HG03066 (cell line): ENCODE results near the gene PARP4.
"Not testable (repeated sequence)": the region's sequence is repeated elsewhere in the genome, so short reads cannot be mapped to it uniquely, and the experiment has no call there.

ENCODE experiments used
- ATAC-seq: cut with Tn5 transposase; IDR thresholded peaks from one replicate; pipeline ENCODE4 v1.9.1; 2021; ENCODE audit warnings: low read depth; ENCODE audit not compliant: unreplicated experiment

Gene PARP4

DNA sequence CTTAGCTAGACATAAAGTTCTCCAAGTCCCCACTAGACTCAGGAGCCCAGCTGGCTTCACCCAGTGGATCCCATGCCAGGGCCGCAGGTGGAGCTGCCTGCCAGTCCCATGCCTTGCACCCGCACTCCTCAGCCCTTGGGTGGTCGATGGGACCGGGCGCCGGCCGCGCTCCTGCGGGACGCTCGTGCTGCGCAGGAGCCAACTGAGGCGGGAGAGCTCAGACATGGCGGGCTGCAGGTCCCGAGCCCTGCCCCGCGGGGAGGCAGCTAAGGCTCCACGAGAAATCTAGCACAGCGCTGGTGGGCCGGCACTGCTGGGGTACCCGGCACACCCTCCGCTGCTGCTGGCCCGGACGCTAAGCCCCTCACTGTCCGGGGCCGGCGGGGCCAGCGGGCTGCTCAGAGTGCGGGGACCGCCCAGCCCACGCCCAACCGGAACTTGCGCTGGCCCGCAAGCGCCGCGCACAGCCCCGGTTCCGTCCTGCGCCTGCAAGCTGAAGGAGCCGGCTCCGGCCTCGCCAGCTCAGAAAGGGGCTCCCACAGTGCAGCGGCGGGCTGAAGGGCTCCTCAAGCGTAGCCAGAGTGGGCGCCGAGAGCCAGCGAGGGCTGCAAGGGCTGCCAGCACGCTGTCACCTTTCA, 5.8 kb downstream of the PARP4 start:
- no peak for ATAC-seq

DNA sequence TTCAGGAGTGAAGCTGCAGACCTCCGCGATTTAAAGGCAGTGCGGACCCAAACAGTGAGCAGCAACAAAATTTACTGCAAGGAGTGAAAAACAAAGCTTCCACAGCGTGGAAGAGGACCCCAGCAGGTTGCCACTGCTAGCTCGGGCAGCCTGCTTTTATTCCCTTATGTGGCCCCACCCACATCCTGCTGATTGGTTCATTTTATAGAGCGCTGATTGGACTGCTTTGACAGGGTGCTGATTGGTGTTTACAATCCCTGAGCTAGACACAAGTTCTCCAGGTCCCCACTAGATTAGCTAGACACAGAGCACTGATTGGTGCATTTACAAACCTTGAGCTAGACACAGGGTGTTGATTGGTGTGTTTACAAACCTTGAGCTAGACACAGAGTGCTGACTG, 6.3 kb downstream of the PARP4 start:
- ATAC-seq, result not testable (repeated sequence)

DNA sequence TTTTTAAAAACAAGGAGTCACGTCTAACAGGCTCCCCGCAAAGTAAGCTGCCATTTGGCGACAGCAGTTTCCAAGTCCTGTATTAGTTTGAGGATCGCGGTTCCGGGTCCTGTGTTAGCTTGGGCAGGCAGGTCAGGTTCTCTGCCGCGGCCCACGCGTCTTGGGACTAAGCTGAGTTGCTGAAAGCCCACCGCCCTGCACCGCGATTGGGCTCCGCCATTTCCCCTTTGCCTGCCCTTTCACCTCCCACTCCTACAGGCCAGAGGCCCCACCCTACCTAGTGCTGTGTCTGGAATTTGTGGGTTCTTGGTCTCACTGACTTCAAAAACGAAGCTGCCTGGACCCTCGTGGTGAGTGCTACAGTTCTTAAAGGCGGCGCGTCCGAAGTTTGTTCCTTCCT, 6.8 kb downstream of the PARP4 start:
- no peak for ATAC-seq

DNA sequence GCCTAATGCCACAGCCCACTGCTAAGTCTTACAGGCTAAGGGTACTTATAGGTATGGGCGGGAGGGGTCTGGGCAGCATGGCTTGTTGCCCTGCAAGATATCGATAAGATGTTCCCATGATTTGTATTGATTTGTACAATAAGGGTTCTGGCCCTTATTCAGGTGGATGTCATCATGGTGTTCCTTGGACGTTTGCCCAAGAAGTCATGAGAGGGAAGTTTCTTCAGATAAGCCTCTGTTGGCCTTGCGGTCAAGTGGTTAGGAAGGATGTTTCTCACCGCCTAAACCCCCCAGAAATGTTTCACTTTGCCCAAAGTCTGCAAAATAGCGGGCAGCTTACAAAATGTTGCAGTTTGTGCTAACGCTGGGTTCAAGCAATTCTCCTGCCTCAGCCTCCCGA, 7.3 kb downstream of the PARP4 start:
- ATAC-seq, result no peak

DNA sequence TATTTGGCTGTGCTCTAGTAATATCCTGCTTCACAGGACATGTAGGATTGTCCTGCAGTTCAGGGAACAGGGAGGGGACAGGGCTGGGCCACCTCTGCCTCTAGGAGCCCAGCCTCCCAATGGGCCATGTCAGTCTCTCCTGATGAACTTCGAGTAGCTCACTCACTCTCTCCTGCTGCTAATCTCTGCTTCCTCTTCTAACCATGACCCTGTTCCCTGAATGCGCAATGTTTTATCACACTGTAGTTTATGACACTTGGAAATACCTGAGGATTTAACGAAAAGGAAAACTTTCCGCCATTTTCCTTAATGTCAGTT, 9.2 kb downstream of the PARP4 start:
- no peak for ATAC-seq

DNA sequence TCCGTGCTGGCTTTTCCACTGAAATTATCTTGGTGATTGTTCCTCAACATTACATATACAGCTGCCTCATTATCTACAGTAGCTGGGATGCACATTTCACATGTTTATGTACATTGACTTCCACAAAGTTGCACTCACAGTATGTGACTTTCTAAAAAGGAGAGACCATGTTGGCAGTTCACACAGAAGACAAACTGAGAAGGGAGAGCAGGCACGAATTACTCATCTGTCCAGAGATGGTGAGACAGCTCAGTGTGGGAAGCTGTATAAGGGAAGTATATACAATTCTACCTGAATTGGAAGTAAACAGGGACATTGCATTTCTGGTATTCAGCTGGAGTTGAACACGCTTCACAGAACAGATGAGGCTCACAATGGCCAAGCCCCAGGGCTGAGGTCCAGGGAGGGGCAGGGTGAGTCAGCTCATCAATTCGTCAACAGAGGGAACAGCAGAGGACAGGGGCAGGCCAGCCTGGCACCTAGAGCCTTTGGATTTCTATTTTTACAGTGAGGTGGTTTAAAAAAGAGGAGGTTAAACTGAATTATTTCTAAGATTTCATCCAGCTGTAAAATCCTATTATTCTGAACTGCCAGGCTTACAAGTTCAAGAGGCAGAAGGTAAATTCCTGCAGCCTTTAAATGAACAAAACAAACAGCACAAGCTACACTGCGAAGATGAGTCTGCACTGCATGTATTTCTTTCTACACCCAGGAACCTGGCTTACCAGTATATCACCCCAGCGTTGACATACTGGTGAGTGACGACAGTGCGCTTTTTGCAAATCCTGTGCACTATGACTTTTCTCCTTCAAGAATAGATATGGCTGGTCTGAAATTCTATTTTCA, 9.8 kb downstream of the PARP4 start:
- ATAC-seq, result no peak

DNA sequence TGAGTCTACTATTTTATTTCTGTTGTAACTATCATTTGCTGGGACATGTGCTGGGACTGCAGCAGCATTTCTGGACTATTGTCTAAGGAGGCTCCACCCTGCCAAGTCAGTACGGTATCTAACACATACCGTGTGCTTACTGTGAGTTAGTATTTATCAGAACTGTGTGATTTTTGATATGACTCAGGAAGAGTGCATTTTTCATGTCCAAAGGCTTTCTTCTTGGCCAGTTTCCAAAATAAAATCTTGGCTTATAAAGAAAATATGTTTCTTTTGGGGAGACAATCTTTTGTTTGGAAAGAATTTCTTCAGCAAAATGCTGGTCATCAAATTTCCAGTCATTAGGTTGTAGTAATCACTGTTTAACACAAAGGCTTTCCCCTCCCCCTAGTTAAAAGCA, 11.6 kb downstream of the PARP4 start:
- ATAC-seq, result no peak

DNA sequence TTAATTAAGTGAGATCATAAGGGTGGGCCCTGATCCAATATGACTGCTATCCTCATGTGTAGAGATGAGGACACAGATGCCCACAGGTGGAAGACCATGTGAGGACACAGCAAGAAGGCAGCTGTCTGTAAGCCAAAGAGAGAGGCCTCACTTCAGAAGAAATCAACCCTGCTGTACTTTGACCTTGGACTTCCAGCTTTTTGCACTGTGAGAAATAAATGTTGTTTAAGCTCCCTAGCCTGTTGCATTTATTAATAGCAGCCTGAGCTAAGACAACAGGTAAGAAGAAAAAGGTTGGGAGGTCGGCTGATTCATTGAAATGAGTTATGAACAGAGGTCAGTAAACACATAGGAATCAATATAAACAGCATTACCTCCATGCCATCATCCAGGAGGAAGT, 14.8 kb downstream of the PARP4 start:
- no peak for ATAC-seq

DNA sequence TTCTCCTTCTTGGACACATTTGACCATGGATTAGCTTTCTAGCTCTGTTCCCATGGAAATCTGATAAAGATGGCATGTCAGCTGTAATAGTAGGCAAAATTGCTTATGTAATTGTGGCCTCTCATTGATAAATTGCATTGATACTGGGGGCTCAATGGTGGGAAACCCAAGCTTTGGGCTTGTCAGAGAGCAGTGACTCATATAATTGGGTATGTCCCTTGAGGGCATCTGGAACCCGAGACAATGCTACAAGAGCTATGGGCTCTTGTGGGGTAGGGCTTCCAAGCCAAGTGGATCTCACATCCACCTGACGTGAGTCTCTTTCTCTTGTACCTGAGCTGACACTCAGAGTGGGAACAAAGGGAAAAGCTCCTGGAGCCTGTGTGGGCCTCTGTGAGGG, 16.3 kb downstream of the PARP4 start:
- not testable (repeated sequence) for ATAC-seq

DNA sequence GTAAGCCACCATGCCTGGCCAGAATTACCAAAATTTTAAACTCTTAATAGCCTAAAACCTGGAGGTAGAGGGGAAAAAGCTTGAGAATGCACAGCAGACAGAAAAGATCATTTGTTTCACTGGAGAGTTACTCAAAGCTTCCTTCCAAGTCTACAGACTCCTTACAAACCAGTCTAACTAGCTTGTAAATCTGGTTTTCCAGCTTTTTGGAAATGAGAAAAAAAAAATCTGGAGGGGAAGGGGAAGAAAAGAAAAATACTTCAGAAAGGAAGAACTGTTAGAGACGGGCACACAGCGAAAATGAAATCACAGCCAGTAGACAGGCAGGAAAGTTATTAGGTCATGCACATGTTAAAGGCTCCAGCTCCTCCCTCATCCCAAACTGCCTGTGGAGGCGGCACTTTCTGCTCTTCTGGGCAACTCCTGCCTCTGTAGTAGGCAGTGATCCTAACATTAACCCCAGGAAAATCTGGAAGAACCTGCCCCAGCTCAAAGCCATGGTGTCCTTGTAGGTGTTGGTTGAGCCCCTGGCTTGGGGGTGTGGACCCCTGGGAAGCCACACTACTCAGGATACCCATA, 17.3 kb downstream of the PARP4 start:
- ATAC-seq, result no peak

DNA sequence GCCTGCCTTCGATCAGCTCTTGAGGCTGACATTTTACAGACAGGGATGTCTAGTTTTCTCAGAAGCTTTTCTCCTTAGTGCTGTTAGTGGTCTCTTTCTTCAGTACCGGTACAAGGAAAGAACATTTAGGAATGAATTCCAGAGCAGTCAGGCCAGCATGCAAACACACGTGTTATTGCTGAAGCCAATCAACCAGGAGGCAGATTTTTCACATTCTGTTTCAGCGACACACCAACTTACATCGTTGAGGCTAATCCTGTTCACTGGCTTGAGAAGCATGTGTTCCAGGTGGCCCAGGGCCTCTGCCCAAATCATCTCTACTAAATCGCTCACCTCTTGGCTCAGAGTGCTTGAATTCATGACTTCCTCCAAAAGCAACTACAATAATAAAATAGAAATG, 19.2 kb downstream of the PARP4 start:
- ATAC-seq, result no peak

DNA sequence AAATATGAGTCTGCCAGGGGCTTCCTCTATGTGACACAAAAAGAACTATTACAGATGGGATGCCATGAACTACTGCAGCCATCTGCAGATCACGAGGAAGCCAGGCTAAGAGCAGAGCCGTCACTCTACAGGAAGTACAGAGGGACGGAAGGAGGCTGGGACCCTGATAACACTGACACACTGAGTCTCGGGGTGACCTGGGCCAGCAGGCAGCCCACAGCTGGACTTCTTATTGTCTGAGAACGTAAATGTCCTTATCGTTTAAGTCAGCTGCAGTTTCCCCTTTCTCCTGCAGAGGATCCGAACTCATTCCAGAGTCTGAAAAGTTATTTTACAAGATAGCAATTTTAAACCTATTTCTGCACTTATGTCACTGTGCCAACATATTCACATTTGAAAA, 20.7 kb downstream of the PARP4 start:
- ATAC-seq, result no peak

DNA sequence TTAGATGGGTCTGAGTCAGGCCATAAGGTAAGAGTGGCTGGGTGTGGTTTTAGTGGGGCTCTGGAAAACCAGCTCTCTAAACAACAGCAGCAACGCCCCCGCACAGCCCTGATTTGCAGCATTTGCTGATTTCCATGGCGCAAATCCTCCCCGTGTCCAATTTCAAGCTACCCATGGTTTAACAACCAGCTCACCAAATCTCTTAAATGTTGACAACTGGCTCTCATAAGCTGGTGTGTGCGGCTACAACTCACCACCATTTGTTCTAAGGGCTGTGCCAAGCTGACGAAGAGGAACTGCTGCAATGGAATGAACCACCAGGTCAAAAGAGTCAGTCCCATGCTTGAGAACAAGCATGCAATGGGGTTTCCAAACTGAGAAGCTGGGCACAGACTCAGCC, 22.9 kb downstream of the PARP4 start:
- no peak for ATAC-seq

DNA sequence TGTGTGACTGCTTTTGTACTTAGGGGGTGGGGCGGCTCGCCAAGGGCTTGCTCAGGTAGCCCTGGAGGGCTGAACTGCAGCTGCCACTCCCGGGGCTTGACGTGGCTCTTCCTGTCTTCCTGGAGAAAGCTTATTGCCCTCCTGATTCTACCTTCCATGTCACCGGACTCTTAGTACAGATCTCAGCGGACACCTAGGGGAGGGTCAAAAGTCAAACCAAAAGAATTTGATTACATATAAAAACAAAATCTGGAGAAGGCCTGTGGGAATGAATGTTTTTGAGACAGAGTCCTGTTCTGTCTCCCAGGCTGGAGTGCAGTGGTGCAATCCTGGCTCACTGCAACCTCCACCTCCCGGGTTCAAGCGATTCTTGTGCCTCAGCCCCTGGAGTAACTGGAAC, 24.5 kb downstream of the PARP4 start:
- ATAC-seq, result not testable (repeated sequence)

DNA sequence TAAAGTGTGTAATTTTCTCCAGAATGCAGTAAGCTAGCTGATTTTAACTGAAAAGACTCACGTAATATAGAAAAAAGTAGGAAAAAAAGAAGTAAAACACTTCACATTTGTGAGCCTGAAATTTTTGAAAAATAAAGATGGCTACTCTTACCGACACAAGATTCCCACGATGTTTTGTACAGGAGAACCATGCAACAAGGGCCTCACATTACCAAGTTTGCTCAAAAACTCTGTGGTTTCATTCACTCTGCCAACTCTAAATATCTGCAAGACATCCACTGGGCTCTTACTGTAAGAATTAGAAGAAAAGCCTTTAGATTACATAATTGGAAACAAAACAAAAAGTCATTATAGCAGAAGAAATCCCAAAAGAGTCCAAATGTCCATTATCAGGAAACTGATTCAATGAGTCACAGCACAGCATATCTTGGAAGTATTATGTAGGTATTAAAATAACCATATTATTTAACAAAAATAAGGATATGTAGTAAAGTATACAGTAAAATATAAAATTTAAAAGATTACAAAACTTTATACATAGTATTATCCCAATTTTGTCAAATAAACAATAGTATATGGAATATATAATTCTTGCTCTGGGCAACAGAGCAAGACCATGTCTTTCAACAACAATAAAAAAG, 26.4 kb downstream of the PARP4 start:
- ATAC-seq, result not testable (repeated sequence)

DNA sequence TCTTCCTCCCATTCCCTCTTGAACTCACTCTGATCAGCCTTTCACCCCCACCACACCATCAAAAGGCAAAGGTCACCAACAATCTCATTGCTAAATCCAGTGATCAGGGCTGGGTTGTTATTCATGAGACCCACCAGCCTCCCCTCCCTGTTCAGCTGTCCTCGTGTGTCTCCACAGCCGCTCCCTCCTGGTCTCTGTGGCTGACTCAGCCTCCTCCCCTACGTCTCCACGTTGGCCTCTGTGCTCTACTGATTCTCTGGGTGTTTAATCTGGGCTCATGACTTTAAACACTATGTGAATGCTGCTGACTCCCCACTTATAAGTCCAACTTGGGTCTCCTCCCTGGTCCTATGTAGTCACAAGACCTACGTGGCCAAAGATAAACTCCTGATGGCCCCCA, 38.9 kb downstream of the PARP4 start:
- ATAC-seq, result no peak

DNA sequence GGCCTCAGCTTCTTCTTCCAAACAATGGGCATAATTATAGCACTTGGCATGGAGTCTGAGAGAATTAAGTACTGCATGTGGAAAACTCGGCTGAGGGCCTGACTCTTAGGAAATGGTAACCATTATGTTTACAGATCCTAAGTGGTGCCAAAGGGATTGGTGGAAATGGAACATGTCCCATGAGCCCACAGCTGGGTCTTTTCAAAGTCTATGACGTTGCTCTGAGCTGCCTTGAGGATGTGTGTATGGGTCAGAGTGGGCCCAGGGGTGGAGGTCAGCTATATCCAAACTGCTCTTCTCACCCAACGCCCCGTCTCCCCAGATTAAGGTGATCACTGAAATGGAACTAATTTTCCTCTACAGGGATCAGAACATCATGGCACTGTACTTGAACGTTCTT, 40.4 kb downstream of the PARP4 start:
- not testable (repeated sequence) for ATAC-seq

DNA sequence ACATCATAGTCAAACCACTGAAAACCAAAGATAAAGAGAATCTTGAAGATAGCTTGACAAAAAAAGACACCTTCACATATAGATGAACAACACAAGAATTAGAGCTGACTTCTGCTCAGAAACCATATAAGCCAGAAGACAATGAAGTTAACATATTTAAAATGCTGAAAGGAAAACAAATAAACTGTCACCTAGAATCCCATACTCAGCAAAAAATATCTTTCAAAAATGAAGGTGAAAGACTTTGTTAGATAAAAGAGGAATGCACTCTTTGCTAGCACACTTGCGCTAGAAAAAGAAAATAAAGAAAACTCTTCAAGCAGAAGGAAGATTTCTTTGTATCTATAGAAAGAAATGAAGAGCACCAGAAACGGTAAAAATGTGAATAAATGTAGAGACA, 49.5 kb downstream of the PARP4 start:
- ATAC-seq, result no peak

DNA sequence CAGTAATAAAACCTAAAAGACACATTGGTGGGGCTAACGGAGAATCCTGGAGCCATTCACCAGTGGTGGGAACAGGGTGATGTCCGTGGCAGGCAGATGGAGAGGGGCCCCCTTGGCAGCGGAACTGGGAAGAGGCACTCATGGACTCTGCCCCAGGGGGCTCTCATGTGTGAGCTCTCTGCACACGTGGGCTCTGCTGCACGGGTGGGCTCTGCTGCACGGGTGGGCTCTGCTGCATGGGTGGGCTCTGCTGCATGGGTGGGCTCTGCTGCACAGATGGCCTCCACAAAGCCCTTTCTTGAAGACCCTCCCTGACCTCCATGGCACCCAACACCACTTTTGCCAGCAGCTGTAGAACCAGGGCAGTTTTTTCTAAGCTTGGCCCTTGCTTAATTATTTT, 52.3 kb downstream of the PARP4 start:
- no peak for ATAC-seq

DNA sequence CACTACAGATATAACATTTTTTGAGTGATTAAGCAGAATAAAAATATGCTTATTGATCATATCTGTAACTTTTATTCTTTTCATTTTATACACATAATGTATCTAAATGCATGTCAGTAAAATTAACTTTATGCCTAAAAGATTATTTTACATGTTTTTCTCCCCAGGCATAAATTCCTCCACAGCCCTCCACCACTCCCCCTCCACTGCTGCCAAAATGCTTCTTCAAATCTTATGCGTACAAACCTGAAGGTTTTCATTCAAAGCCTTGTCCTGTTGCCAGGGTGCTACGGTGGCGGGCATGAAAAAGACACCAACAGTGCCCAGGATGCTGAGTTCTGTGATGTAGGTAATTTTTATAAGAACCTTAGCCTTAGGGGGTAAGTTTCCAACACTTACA, 52.9 kb downstream of the PARP4 start:
- ATAC-seq, result no peak

DNA sequence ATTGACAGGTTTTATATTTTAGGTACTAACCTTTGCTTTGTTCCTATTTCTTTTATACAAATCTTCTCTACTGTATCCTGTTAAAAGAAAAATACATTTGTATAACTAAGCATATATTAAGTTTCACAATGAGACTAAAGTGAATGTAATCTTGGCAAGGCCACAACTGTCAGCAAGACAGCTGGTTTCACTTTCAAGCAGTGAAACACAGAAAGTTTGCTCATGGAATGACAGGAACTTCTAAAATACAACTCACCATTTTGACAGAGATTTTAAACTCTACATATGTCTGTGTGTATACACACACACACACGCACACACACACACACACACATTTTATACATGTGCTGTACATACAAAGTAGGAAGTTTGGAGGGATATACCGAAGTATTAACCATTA, 53.3 kb downstream of the PARP4 start:
- ATAC-seq, result no peak

DNA sequence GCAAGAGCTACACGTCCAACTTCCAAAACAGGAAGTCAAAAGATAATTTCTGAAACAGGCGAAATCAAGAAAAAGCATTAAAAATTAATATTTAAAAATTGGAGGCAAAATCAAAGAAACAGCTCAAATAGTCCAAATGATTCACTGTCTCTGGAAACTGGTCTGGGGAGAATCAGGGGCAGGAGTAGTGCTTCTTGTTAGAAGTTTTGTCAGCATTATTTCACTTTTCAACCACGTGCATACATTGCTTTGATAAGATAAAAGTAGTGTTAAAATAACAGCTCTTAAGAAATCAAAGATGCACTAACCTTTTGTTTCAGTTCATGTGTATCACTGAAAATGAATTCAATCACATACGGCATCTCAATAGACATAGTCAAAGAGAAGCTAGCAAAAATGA, 53.8 kb downstream of the PARP4 start:
- ATAC-seq, result no peak
